ENCODE results near the gene PXYLP1.

PXYLP1 gene

GRCh38 chr3:141271279-141272030 is 39.8 kb downstream of the PXYLP1 start:
- DNase-seq, result no peak

- DNase-seq, result no peak
Measured at GRCh38 chr3:141272906-141273662, 41.5 kb downstream of the PXYLP1 start.

- DNase-seq, result no peak
Measured at GRCh38 chr3:141273700-141274410, 42.2 kb downstream of the PXYLP1 start.

GRCh38 chr3:141274411-141275031 is 42.9 kb downstream of the PXYLP1 start:
- DNase-seq, result no peak

- no peak for DNase-seq
Measured at GRCh38 chr3:141275032-141275422, 43.4 kb downstream of the PXYLP1 start.

- DNase-seq, result no peak
Measured at GRCh38 chr3:141275511-141275910, 43.9 kb downstream of the PXYLP1 start.

- DNase-seq, result no peak
Measured at GRCh38 chr3:141275973-141276372, 44.3 kb downstream of the PXYLP1 start.

GRCh38 chr3:141276398-141276797 is 44.8 kb downstream of the PXYLP1 start:
- DNase-seq, result no peak

GRCh38 chr3:141277451-141277850 is 45.8 kb downstream of the PXYLP1 start:
- no peak for DNase-seq

GRCh38 chr3:141278196-141279076 is 46.8 kb downstream of the PXYLP1 start:
- DNase-seq, result no peak

- DNase-seq, result no peak
Measured at GRCh38 chr3:141279077-141279967, 47.7 kb downstream of the PXYLP1 start.

GRCh38 chr3:141280086-141280485 is 48.5 kb downstream of the PXYLP1 start:
- DNase-seq, result no peak

- no peak for DNase-seq
Measured at GRCh38 chr3:141280690-141281089, 49.1 kb downstream of the PXYLP1 start.

GRCh38 chr3:141285570-141285969 is 53.9 kb downstream of the PXYLP1 start:
- no peak for DNase-seq

GRCh38 chr3:141286856-141287255 is 55.2 kb downstream of the PXYLP1 start:
- DNase-seq, result no peak

GRCh38 chr3:141287326-141287725 is 55.7 kb downstream of the PXYLP1 start:
- DNase-seq, result no peak

GRCh38 chr3:141288336-141288990 is 56.8 kb downstream of the PXYLP1 start:
- no peak for DNase-seq

- DNase-seq, result no peak
Measured at GRCh38 chr3:141289228-141289772, 57.7 kb downstream of the PXYLP1 start.

GRCh38 chr3:141291559-141292355 is 60.1 kb downstream of the PXYLP1 start:
- DNase-seq, result no peak

All from right kidney (tissue), 1 donor.